DND-41 (cell line): ENCODE results near the gene RAI14.

Experiments
- CTCF ChIP-seq: IDR thresholded peaks from 2 replicates; pipeline ENCODE4 v1.5.1; 2012; ENCODE audit warnings: borderline replicate concordance, low read length, moderate library complexity, mild to moderate bottlenecking; ENCODE audit not compliant: poor library complexity, severe bottlenecking; ENCODE audit errors: extremely low read depth
- EZH2 ChIP-seq: IDR thresholded peaks from 3 replicates; pipeline ENCODE4 v1.6.1; 2012; ENCODE audit warnings: borderline replicate concordance, low read depth, mild to moderate bottlenecking, moderate library complexity, low read length, inconsistent platforms; ENCODE audit not compliant: severe bottlenecking

GRCh38 chr5:34706084-34706483 lies 50.0 kb downstream of the RAI14 start:
- TF ChIP-seq CTCF = no peak
- TF ChIP-seq EZH2 = no peak
